H9 (cell line): ENCODE results near the gene ACSL3. TPM values are rescaled to one million over a fixed set of nuclear protein-coding genes. Genes with fewer than 3 reads are reported as not detected.

Experiments
- DNase-seq: peaks from one replicate; pipeline ENCODE4 v3.0.0-alpha.2; 2017
- H2AFZ ChIP-seq: one replicate; pipeline ENCODE4 v1.6.1; 2013; ENCODE audit warnings: mild to moderate bottlenecking, low read length, control low read depth, moderate library complexity
- H2AK5ac ChIP-seq: 2 replicates; pipeline ENCODE4 v1.6.1; 2013; ENCODE audit warnings: low read length, control low read depth, mixed read lengths; ENCODE audit not compliant: insufficient read length
- H2BK120ac ChIP-seq: one replicate; pipeline ENCODE4 v1.6.1; 2013; ENCODE audit warnings: low read depth, mild to moderate bottlenecking, low read length, control low read depth, inconsistent platforms; ENCODE audit not compliant: poor library complexity, severe bottlenecking
- H2BK12ac ChIP-seq: 2 replicates; pipeline ENCODE4 v1.6.1; 2013; ENCODE audit warnings: low read length, control low read depth, mixed read lengths, low read depth; ENCODE audit not compliant: insufficient read length
- H2BK15ac ChIP-seq: 2 replicates; pipeline ENCODE4 v1.6.1; 2013; ENCODE audit warnings: low read depth, low read length, control low read depth
- H2BK20ac ChIP-seq: one replicate; pipeline ENCODE4 v1.6.1; 2013; ENCODE audit warnings: low read depth, mild to moderate bottlenecking, low read length, control low read depth, inconsistent platforms; ENCODE audit not compliant: poor library complexity, severe bottlenecking
- H2BK5ac ChIP-seq: 2 replicates; pipeline ENCODE4 v1.6.1; 2013; ENCODE audit warnings: low read length, control low read depth, mixed read lengths; ENCODE audit not compliant: insufficient read length
- H3K14ac ChIP-seq: 2 replicates; pipeline ENCODE4 v1.6.1; 2013; ENCODE audit warnings: low read length, control low read depth; ENCODE audit not compliant: insufficient read depth
- H3K18ac ChIP-seq: 2 replicates; pipeline ENCODE4 v1.6.1; 2013; ENCODE audit warnings: low read depth, mild to moderate bottlenecking, mixed read lengths, low read length, control low read depth; ENCODE audit not compliant: insufficient read length
- H3K23ac ChIP-seq: 2 replicates; pipeline ENCODE4 v1.6.1; 2013; ENCODE audit warnings: low read length, control low read depth, mixed read lengths, low read depth; ENCODE audit not compliant: insufficient read length
- H3K23me2 ChIP-seq: 2 replicates; pipeline ENCODE4 v1.6.1; 2013; ENCODE audit warnings: low read depth, mild to moderate bottlenecking, mixed read lengths, low read length, control low read depth; ENCODE audit not compliant: insufficient read length, poor library complexity, severe bottlenecking
- H3K27ac ChIP-seq: 2 replicates; pipeline ENCODE4 v1.5.1; 2013; ENCODE audit warnings: low read length, control low read depth, mixed read lengths, low read depth; ENCODE audit not compliant: insufficient read length
- H3K27me3 ChIP-seq: 2 replicates; pipeline ENCODE4 v1.6.1; 2013; ENCODE audit warnings: low read length, control low read depth, inconsistent platforms; ENCODE audit not compliant: insufficient read depth
- H3K4ac ChIP-seq: 2 replicates; pipeline ENCODE4 v1.6.1; 2013; ENCODE audit warnings: low read depth, mild to moderate bottlenecking, control low read depth, inconsistent platforms, low read length, moderate library complexity
- H3K4me1 ChIP-seq: 2 replicates; pipeline ENCODE4 v1.6.1; 2013; ENCODE audit warnings: low read length, control low read depth, inconsistent platforms; ENCODE audit not compliant: insufficient read depth
- H3K4me2 ChIP-seq: 2 replicates; pipeline ENCODE4 v1.6.1; 2013; ENCODE audit warnings: low read length, control low read depth, mixed read lengths; ENCODE audit not compliant: insufficient read length, insufficient read depth
- H3K56ac ChIP-seq: 2 replicates; pipeline ENCODE4 v1.6.1; 2013; ENCODE audit warnings: low read depth, mild to moderate bottlenecking, mixed read lengths, low read length, control low read depth; ENCODE audit not compliant: insufficient read length
- H3K79me1 ChIP-seq: 2 replicates; pipeline ENCODE4 v1.6.1; 2013; ENCODE audit warnings: low read depth, mild to moderate bottlenecking, moderate library complexity, low read length, control low read depth, inconsistent platforms; ENCODE audit not compliant: insufficient read depth, poor library complexity, severe bottlenecking
- H3K79me2 ChIP-seq: 2 replicates; pipeline ENCODE4 v1.6.1; 2013; ENCODE audit warnings: low read length, control low read depth, inconsistent platforms; ENCODE audit not compliant: insufficient read depth
- H3K9ac ChIP-seq: 2 replicates; pipeline ENCODE4 v1.6.1; 2013; ENCODE audit warnings: low read length, control low read depth, mixed read lengths; ENCODE audit not compliant: insufficient read length; ENCODE audit errors: extremely low read depth
- H3K9me3 ChIP-seq: one replicate; pipeline ENCODE4 v1.6.1; 2013; ENCODE audit warnings: low read depth, low read length, inconsistent platforms; ENCODE audit not compliant: control insufficient read depth
- H3T11ph ChIP-seq: one replicate; pipeline ENCODE4 v1.6.1; 2013; ENCODE audit warnings: mild to moderate bottlenecking, low read length, control low read depth, inconsistent platforms
- H4K20me1 ChIP-seq: one replicate; pipeline ENCODE4 v1.6.1; 2013; ENCODE audit not compliant: control insufficient read depth, insufficient read length, insufficient read depth
- H4K5ac ChIP-seq: 2 replicates; pipeline ENCODE4 v1.6.1; 2013; ENCODE audit warnings: low read depth, mild to moderate bottlenecking, mixed read lengths, low read length, control low read depth; ENCODE audit not compliant: insufficient read length
- H4K8ac ChIP-seq: replicated peaks from 2 replicates; pipeline ENCODE4 v1.6.1; 2013; ENCODE audit warnings: low read length, control low read depth, mixed read lengths, low read depth; ENCODE audit not compliant: insufficient read length
- H4K91ac ChIP-seq: 2 replicates; pipeline ENCODE4 v1.6.1; 2013; ENCODE audit warnings: low read depth, mild to moderate bottlenecking, moderate library complexity, mixed read lengths, low read length, control low read depth; ENCODE audit not compliant: insufficient read length
- H3K27ac Mint-ChIP-seq, 3 experiments: 2 replicates in 2 of 3; 3 replicates in 1 of 3; pipeline ENCODE4 v1.8.0; 2020 to 2021; ENCODE audit warnings: mixed read lengths in 3 of 3, mild to moderate bottlenecking in 1 of 3, moderate library complexity in 1 of 3
- H3K27me3 Mint-ChIP-seq: 2 replicates; pipeline ENCODE4 v1.8.0; 2021; ENCODE audit warnings: low read depth, mild to moderate bottlenecking, moderate library complexity, mixed read lengths
- H3K36me3 Mint-ChIP-seq, 3 experiments: 2 replicates in 2 of 3; 3 replicates in 1 of 3; pipeline ENCODE4 v1.8.0; 2020 to 2021; ENCODE audit warnings: low read depth in 3 of 3, mixed read lengths in 3 of 3; ENCODE audit not compliant: insufficient read depth in 1 of 3
- H3K4me1 Mint-ChIP-seq, 2 experiments: 2 replicates each; pipeline ENCODE4 v1.8.0; 2020; ENCODE audit warnings: mixed read lengths in 2 of 2
- H3K4me3 Mint-ChIP-seq, 2 experiments: 2 replicates in 1 of 2; 3 replicates in 1 of 2; pipeline ENCODE4 v1.8.0; 2020 to 2021; ENCODE audit warnings: mild to moderate bottlenecking in 2 of 2, mixed read lengths in 2 of 2, moderate library complexity in 1 of 2
- H3K9me3 Mint-ChIP-seq, 2 experiments: 2 replicates in 1 of 2; 3 replicates in 1 of 2; pipeline ENCODE4 v1.8.0; 2020; ENCODE audit warnings: mild to moderate bottlenecking in 2 of 2, mixed read lengths in 2 of 2, moderate library complexity in 1 of 2
- CTCF ChIP-seq: fragments of 200-600 bp; sonication (generic); conservative IDR thresholded peaks from 3 replicates; pipeline ENCODE4 v1.8.0; 2021; ENCODE audit warnings: antibody characterized with exemption, mild to moderate bottlenecking
- whole genome bisulfite sequencing: extraction: QIAGEN DNeasy Blood & Tissue Kit; methylation state at CpG from one replicate; pipeline ENCODE4 v1.1.7; 2013; ENCODE audit warnings: missing lambda C conversion rate, low lambda C conversion rate, mixed read lengths; ENCODE audit not compliant: insufficient read length; ENCODE audit errors: extremely low coverage; 5-methylcytosine and 5-hydroxymethylcytosine counted together
- total RNA-seq: library from RNA; stranded (reverse); gene quantifications from 2 replicates; pipeline ENCODE4 v1.2.1, GENCODE V29; 2021

ACSL3 gene
- total RNA-seq, 1 experiment from 2014 or later: 60.9 TPM

DNA sequence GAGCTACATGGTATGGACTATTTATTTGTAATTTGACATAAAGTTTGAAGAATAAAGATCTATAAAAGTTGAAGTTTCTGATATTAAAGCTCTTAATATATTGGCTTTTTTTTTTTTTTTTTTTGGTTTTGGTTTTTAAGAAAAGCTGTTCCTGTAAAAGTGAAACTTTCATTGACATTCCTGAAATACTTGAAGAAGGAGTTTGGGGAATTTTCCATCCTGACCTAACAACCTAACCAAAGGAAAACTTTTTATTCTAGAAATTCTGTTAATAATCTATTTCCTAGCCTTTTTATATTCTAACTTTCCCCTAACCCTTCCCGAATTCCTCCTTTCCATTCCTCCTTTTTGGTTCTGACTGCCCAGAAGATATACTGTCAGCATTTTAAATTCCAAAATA is 83.7 kb downstream of the ACSL3 start:
- DNase-seq: no peak
- Mint-ChIP-seq H3K36me3 (peaks cover 1 to 8% (median 2%) of the 10 kb centered on the region in 3 experiments; a peak in 3 of 7 replicates), H3K9me3 (no peaks in the 10 kb centered on the region), H3K27ac (peak overlapping the region in 1 of 3 experiments; percentile 28; a peak in 3 of 7 replicates), H3K27me3 (no peaks in the 10 kb centered on the region), H3K4me1 (peaks cover 13 to 14% of the 10 kb centered on the region in 2 experiments), H3K4me3 (no peak overlapping the region)
- no peak overlapping the region for H2AK5ac ChIP-seq
- H4K5ac ChIP-seq: no peak overlapping the region
- H4K8ac ChIP-seq: no peak overlapping the region
- no peak overlapping the region for H3K27ac ChIP-seq
- H3K4ac ChIP-seq: no peak overlapping the region
- 100% methylated on average over 1 of the region's 1 CpG for WGBS
- no peak overlapping the region for H2AFZ ChIP-seq
- no peaks in the 10 kb centered on the region for H3K79me1 ChIP-seq
- H3K27me3 ChIP-seq: no peaks in the 10 kb centered on the region
- H3K56ac ChIP-seq: no peak overlapping the region
- no peak overlapping the region for H2BK120ac ChIP-seq
- no peak overlapping the region for H3T11ph ChIP-seq
- no peak overlapping the region for H2BK15ac ChIP-seq
- no peak overlapping the region for H4K91ac ChIP-seq
- no peaks in the 10 kb centered on the region for H3K4me1 ChIP-seq
- no peak overlapping the region for H2BK5ac ChIP-seq
- H3K9ac ChIP-seq: no peak overlapping the region
- H4K20me1 ChIP-seq: no peaks in the 10 kb centered on the region
- no peak overlapping the region for H3K18ac ChIP-seq
- no peak overlapping the region for H3K4me2 ChIP-seq
- H3K9me3 ChIP-seq: no peaks in the 10 kb centered on the region
- no peak overlapping the region for H2BK12ac ChIP-seq
- H3K23me2 ChIP-seq: no peaks in the 10 kb centered on the region
- no peak overlapping the region for H3K14ac ChIP-seq
- H3K79me2 ChIP-seq: no peaks in the 10 kb centered on the region
- no peak for TF ChIP-seq CTCF
- no peak overlapping the region for H3K23ac ChIP-seq
- no peak overlapping the region for H2BK20ac ChIP-seq
